Measurements from ENCODE around the gene TRIM29. TPM values are rescaled to one million over a fixed set of nuclear protein-coding genes. Genes with fewer than 3 reads are reported as not detected.

The TRIM29 gene
- total RNA-seq, 1 donor = not detected

DNA sequence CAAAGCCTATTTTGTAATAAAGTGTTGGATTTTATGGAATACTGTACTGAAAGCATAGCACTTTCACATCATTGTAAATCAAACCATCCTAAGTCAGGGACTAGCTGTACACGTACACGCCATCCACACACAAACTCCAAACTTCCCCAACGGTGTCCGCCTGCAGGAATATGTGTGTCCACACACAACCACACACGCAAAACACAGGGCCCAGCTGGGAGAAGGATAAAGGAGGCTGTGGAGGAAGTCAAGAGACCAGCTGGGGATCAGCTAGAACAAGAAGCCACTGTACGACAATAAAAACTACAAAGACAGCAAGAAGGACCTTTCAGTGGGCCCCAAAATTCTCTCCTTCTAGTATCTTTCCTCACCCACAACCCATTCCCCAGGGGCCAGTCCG is 1.6 kb downstream of the TRIM29 start:
- H3K4me3 ChIP-seq (ENCODE audit: low read depth, low read length) = no peak overlapping the region
- no peak for TF ChIP-seq CTCF (IDR thresholded peaks at IDR 0.05; ENCODE audit: insufficient read depth, low read length)
- no peak for DNase-seq (ENCODE audit: low read depth)

DNA sequence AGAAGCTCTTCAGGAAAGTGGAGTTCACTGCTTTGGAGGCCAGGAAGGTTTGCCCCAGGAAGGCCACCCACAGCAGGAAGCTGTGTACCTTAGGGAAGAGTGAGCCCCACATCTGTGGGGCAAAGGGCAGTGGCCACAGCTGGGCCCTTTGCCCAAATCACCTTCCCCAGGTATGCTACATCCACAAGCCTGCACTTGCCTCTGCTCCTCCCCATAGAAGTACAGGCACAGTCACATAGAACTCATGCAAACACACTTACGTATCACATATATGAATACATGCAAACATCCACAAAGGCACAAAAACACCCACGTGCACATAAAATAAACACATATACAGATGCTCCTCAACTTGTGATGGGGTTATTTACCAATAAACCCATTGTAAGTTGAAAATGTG is 2.1 kb downstream of the TRIM29 start:
- no peak overlapping the region for H3K4me3 ChIP-seq (ENCODE audit: low read depth, low read length)
- TF ChIP-seq CTCF (IDR thresholded peaks at IDR 0.05; ENCODE audit: insufficient read depth, low read length) = no peak
- DNase-seq (ENCODE audit: low read depth) = no peak

GRCh38 chr11:120134931-120135228 is 3.0 kb downstream of the TRIM29 start:
- H3K4me3 ChIP-seq (ENCODE audit: low read depth, low read length) = no peak overlapping the region
- no peak for DNase-seq (ENCODE audit: low read depth)
- TF ChIP-seq CTCF (IDR thresholded peaks at IDR 0.05; ENCODE audit: insufficient read depth, low read length) = no peak

GRCh38 chr11:120134106-120134930 is 3.6 kb downstream of the TRIM29 start:
- DNase-seq (ENCODE audit: low read depth) = no peak
- no peak overlapping the region for H3K4me3 ChIP-seq (ENCODE audit: low read depth, low read length)
- no peak for TF ChIP-seq CTCF (IDR thresholded peaks at IDR 0.05; ENCODE audit: insufficient read depth, low read length)

GRCh38 chr11:120133216-120134105 is 4.5 kb downstream of the TRIM29 start:
- TF ChIP-seq CTCF (IDR thresholded peaks at IDR 0.05; ENCODE audit: insufficient read depth, low read length) = no peak
- no peak for DNase-seq (ENCODE audit: low read depth)
- no peak overlapping the region for H3K4me3 ChIP-seq (ENCODE audit: low read depth, low read length)

GRCh38 chr11:120132645-120133185 is 5.2 kb downstream of the TRIM29 start:
- no peak for DNase-seq (ENCODE audit: low read depth)
- no peak overlapping the region for H3K4me3 ChIP-seq (ENCODE audit: low read depth, low read length)

More at GRCh38 chr11:120132645-120133185, 5.2 kb downstream of the TRIM29 start:
- no peak for TF ChIP-seq CTCF (IDR thresholded peaks at IDR 0.05; ENCODE audit: insufficient read depth, low read length)
